ENCODE measurements around the gene GAREM1. TPM values are rescaled to one million over a fixed set of nuclear protein-coding genes. Genes with fewer than 3 reads are reported as not detected.

The GAREM1 gene
- total and polyA plus RNA-seq, 4 donors, result 1.5 to 7.5 (median 2.0) TPM

GRCh38 chr18:32460171-32460731 is 10.4 kb downstream of the GAREM1 start:
- Histone ChIP-seq H3K9me3 (ENCODE audit: control insufficient read depth in 4 of 4, low read length in 3 of 4) (no peaks in the 10 kb centered on the region), H3K4me1 (ENCODE audit: control insufficient read depth in 4 of 4, insufficient read depth in 4 of 4, low read length in 3 of 4) (peaks cover 2 to 27% (median 23%) of the 10 kb centered on the region in 4 donors), H3K36me3 (ENCODE audit: control insufficient read depth in 4 of 4, insufficient read depth in 3 of 4, low read depth in 1 of 4, low read length in 3 of 4) (no peaks in the 10 kb centered on the region), H3K9ac (ENCODE audit: low read depth in 1 of 2, low read length in 2 of 2) (no peak overlapping the region), H3K27ac (ENCODE audit: low read depth in 1 of 2, low read length in 2 of 2) (no peak overlapping the region), H3K27me3 (ENCODE audit: control insufficient read depth in 4 of 4, insufficient read depth in 4 of 4, low read length in 3 of 4) (no peaks in the 10 kb centered on the region), H3K4me3 (ENCODE audit: low read depth in 1 of 3, low read length in 3 of 3) (no peak overlapping the region)
- 46% methylated on average over 4 of the region's 4 CpGs for WGBS
- DNase-seq (ENCODE audit: low spot score), result no peak
- TF ChIP-seq NR2F2 (IDR thresholded peaks at IDR 0.05) (no peak), FOXA2 (IDR thresholded peaks at IDR 0.05) (no peak), MAX (IDR thresholded peaks at IDR 0.05) (no peak), RXRA (IDR thresholded peaks at IDR 0.05) (no peak)
- TF ChIP-seq, protein P1, sequence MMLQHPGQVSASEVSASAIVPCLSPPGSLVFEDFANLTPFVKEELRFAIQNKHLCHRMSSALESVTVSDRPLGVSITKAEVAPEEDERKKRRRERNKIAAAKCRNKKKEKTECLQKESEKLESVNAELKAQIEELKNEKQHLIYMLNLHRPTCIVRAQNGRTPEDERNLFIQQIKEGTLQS (IDR thresholded peaks at IDR 0.05), result no peak

DNA sequence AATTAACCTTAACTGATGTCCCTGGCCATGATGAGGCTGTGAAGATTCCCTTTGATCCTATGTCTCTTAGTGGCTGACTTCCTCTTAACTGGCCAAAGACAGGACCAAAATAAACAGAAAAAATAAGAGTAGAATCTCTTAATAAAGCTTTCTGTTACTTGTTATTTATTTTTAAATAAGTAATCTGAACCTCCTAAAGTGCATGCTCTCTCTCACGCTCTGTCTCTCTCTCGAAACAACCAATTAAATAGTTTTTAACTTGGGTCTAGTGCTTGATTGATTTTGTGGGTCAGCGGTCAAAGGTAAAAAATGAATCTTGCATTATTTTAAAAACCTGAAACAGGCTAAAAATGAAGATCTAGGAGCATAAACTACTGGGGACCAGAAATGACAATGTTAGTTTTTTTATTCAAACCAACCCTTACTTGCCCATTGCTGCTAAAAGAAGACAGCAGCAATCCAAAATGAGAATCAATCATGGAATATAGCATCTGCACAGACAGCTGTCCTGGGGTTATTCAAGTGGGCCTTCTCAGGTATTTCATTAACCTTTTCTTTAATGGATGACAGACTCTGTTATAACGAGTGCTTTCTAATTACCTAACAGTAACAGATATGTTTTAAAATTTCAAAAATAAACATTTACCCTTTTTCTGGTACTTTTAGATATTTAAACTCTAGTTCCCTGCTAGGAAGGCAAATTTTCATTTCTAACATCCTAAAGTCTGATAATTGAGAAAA is 11.2 kb downstream of the GAREM1 start:
- peaks cover 2 to 21% (median 18%) of the 10 kb centered on the region in 4 donors for H3K4me1 ChIP-seq (ENCODE audit: control insufficient read depth in 4 of 4, insufficient read depth in 4 of 4, low read length in 3 of 4)
- no peak for DNase-seq (ENCODE audit: low spot score)
- no peak overlapping the region for H3K9ac ChIP-seq (ENCODE audit: low read depth in 1 of 2, low read length in 2 of 2)
- TF ChIP-seq HNF4G (IDR thresholded peaks at IDR 0.05) (no peak), EGR1 (IDR thresholded peaks at IDR 0.05; ENCODE audit: low read depth in 2 of 2) (no peak), FOXA1 (IDR thresholded peaks at IDR 0.05) (no peak), GABPA (IDR thresholded peaks at IDR 0.05 in 1 of 2, conservative IDR thresholded peaks at IDR 0.05 in 1 of 2) (no peak)
- H3K36me3 ChIP-seq (ENCODE audit: control insufficient read depth in 4 of 4, insufficient read depth in 3 of 4, low read depth in 1 of 4, low read length in 3 of 4), result no peaks in the 10 kb centered on the region
- H3K4me3 ChIP-seq (ENCODE audit: low read depth in 1 of 3, low read length in 3 of 3), result no peak overlapping the region
- no peak overlapping the region for H3K27ac ChIP-seq (ENCODE audit: low read depth in 1 of 2, low read length in 2 of 2)
- no peaks in the 10 kb centered on the region for H3K9me3 ChIP-seq (ENCODE audit: control insufficient read depth in 4 of 4, low read length in 3 of 4)
- no peaks in the 10 kb centered on the region for H3K27me3 ChIP-seq (ENCODE audit: control insufficient read depth in 4 of 4, insufficient read depth in 4 of 4, low read length in 3 of 4)
- 36% methylated on average over 4 of the region's 4 CpGs for WGBS

GRCh38 chr18:32455361-32455760 is 15.3 kb downstream of the GAREM1 start:
- H3K9ac ChIP-seq (ENCODE audit: low read depth in 1 of 2, low read length in 2 of 2), result no peak overlapping the region
- no peaks in the 10 kb centered on the region for H3K36me3 ChIP-seq (ENCODE audit: control insufficient read depth in 4 of 4, insufficient read depth in 3 of 4, low read depth in 1 of 4, low read length in 3 of 4)
- H3K4me1 ChIP-seq (ENCODE audit: control insufficient read depth in 4 of 4, insufficient read depth in 4 of 4, low read length in 3 of 4), result peaks cover 4 to 31% (median 25%) of the 10 kb centered on the region in 4 donors
- no peak overlapping the region for H3K27ac ChIP-seq (ENCODE audit: low read depth in 1 of 2, low read length in 2 of 2)
- H3K27me3 ChIP-seq (ENCODE audit: control insufficient read depth in 4 of 4, insufficient read depth in 4 of 4, low read length in 3 of 4), result no peaks in the 10 kb centered on the region
- H3K9me3 ChIP-seq (ENCODE audit: control insufficient read depth in 4 of 4, low read length in 3 of 4), result no peaks in the 10 kb centered on the region
- no peak overlapping the region for H3K4me3 ChIP-seq (ENCODE audit: low read depth in 1 of 3, low read length in 3 of 3)
- 93% methylated on average over 1 of the region's 1 CpG for WGBS
- no peak for TF ChIP-seq RAD21 (IDR thresholded peaks at IDR 0.05)
- TF ChIP-seq MAX (IDR thresholded peaks at IDR 0.05), result no peak
- TF ChIP-seq FOXA2 (IDR thresholded peaks at IDR 0.05), result no peak
- TF ChIP-seq, protein P1 (IDR thresholded peaks at IDR 0.05), result no peak
- no peak for TF ChIP-seq FOXA1 (IDR thresholded peaks at IDR 0.05)
- TF ChIP-seq GABPA (IDR thresholded peaks at IDR 0.05 in 1 of 2, conservative IDR thresholded peaks at IDR 0.05 in 1 of 2), result no peak
- TF ChIP-seq, protein P2, sequence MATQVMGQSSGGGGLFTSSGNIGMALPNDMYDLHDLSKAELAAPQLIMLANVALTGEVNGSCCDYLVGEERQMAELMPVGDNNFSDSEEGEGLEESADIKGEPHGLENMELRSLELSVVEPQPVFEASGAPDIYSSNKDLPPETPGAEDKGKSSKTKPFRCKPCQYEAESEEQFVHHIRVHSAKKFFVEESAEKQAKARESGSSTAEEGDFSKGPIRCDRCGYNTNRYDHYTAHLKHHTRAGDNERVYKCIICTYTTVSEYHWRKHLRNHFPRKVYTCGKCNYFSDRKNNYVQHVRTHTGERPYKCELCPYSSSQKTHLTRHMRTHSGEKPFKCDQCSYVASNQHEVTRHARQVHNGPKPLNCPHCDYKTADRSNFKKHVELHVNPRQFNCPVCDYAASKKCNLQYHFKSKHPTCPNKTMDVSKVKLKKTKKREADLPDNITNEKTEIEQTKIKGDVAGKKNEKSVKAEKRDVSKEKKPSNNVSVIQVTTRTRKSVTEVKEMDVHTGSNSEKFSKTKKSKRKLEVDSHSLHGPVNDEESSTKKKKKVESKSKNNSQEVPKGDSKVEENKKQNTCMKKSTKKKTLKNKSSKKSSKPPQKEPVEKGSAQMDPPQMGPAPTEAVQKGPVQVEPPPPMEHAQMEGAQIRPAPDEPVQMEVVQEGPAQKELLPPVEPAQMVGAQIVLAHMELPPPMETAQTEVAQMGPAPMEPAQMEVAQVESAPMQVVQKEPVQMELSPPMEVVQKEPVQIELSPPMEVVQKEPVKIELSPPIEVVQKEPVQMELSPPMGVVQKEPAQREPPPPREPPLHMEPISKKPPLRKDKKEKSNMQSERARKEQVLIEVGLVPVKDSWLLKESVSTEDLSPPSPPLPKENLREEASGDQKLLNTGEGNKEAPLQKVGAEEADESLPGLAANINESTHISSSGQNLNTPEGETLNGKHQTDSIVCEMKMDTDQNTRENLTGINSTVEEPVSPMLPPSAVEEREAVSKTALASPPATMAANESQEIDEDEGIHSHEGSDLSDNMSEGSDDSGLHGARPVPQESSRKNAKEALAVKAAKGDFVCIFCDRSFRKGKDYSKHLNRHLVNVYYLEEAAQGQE (IDR thresholded peaks at IDR 0.05), result no peak
- no peak for TF ChIP-seq YY1 (IDR thresholded peaks at IDR 0.05)
- no peak for TF ChIP-seq EGR1 (IDR thresholded peaks at IDR 0.05; ENCODE audit: low read depth in 2 of 2)
- no peak for TF ChIP-seq HNF4A (conservative IDR thresholded peaks at IDR 0.05)
- no peak for TF ChIP-seq ZBTB33 (IDR thresholded peaks at IDR 0.05)
- no peak for TF ChIP-seq HNF4G (IDR thresholded peaks at IDR 0.05)
- TF ChIP-seq JUND (IDR thresholded peaks at IDR 0.05), result no peak
- TF ChIP-seq CTCF (IDR thresholded peaks at IDR 0.05; ENCODE audit: low read depth, low read length, missing input control), result no peak
- no peak for DNase-seq (ENCODE audit: low spot score)
